ENCODE results near the gene SIN3A. TPM values are rescaled to one million over a fixed set of nuclear protein-coding genes. Genes with fewer than 3 reads are reported as not detected.

Gene SIN3A
- total RNA-seq, 2 experiments from 2014 or later, result 87.4 to 92.0 TPM

GRCh38 chr15:75456710-75457109 lies 5.2 kb upstream of the SIN3A start:
- ChIA-PET POLR2A (interaction anchor here (7.3 kb wide), 1 partner anchor 87 kb away, joined by 83 read pairs; the partner anchor contains the start of gene MAN2C1), CTCF (interaction anchor here (1.1 to 4.8 kb wide), 2 partner anchors 10 to 89 kb away, joined by 3 to 37 read pairs; partner anchors contain the start of gene MAN2C1)
- H3K9me3 Mint-ChIP-seq (ENCODE audit: low read depth), result no peaks in the 10 kb centered on the region
- no peaks in the 10 kb centered on the region for H3K27me3 Mint-ChIP-seq
- intact Hi-C loops (cut with DNase I, micrococcal nuclease), result loop anchor here in 1 of 2 experiments (10.0 kb wide), 1 partner anchor 1538 kb away; the partner anchor contains the start of gene PSTPIP1
- peak overlapping the region; percentile 83 for H3K27ac Mint-ChIP-seq
- ATAC-seq (no peak), DNase-seq (no peak)
- peaks cover 7% of the 10 kb centered on the region for H3K4me1 Mint-ChIP-seq
- peak overlapping the region; percentile 99 for H3K4me3 Mint-ChIP-seq
- H3K36me3 Mint-ChIP-seq (ENCODE audit: low read depth), result peaks cover 2% of the 10 kb centered on the region

GRCh38 chr15:75455982-75456531 lies 4.6 kb upstream of the SIN3A start:
- Mint-ChIP-seq H3K9me3 (ENCODE audit: low read depth) (no peaks in the 10 kb centered on the region), H3K4me1 (peaks cover 7% of the 10 kb centered on the region), H3K36me3 (ENCODE audit: low read depth) (peaks cover 2% of the 10 kb centered on the region), H3K27me3 (no peaks in the 10 kb centered on the region), H3K27ac (peak overlapping the region; percentile 83), H3K4me3 (peak overlapping the region; percentile 99)
- intact Hi-C loops (cut with DNase I, micrococcal nuclease), result loop anchor here (1.0 to 10.0 kb wide), 6 partner anchors 169 to 1965 kb away; partner anchors contain the start of genes ARID3B (in 1 of the 2), CLK3 (in 1 of the 2), HMG20A (in 1 of the 2) and PEAK1 (in 1 of the 2)
- DNase-seq (peak; percentile 78), ATAC-seq (no peak)
- ChIA-PET POLR2A (interaction anchor here (0.7 to 7.3 kb wide), 7 partner anchors 10 to 255 kb away, joined by 3 to 83 read pairs (median 4); partner anchors contain the start of genes IMP3 and MAN2C1), CTCF (interaction anchor here (0.6 to 4.8 kb wide), 8 partner anchors 9 to 730 kb away, joined by 3 to 37 read pairs (median 4); partner anchors contain the start of genes MAN2C1, SNUPN and SNX33)

GRCh38 chr15:75455424-75455981 lies 4.0 kb upstream of the SIN3A start:
- peaks cover 8% of the 10 kb centered on the region for H3K4me1 Mint-ChIP-seq
- intact Hi-C loops (cut with DNase I, micrococcal nuclease), result loop anchor here (1.0 to 10.0 kb wide), 6 partner anchors 170 to 1965 kb away; partner anchors contain the start of genes ARID3B (in 1 of the 2), CLK3 (in 1 of the 2), HMG20A (in 1 of the 2) and PEAK1 (in 1 of the 2)
- peak overlapping the region; percentile 83 for H3K27ac Mint-ChIP-seq
- ChIA-PET CTCF (interaction anchor here (0.6 to 4.8 kb wide), 8 partner anchors 10 to 730 kb away, joined by 3 to 37 read pairs (median 4); partner anchors contain the start of genes MAN2C1, SNUPN and SNX33), POLR2A (interaction anchor here (0.6 to 7.3 kb wide), 9 partner anchors 9 to 254 kb away, joined by 3 to 83 read pairs (median 3); partner anchors contain the start of genes IMP3 and MAN2C1)
- DNase-seq (peak; percentile 95), ATAC-seq (no peak)
- H3K27me3 Mint-ChIP-seq, result no peaks in the 10 kb centered on the region
- H3K36me3 Mint-ChIP-seq (ENCODE audit: low read depth), result peaks cover 2% of the 10 kb centered on the region
- H3K4me3 Mint-ChIP-seq, result peak overlapping the region; percentile 99
- H3K9me3 Mint-ChIP-seq (ENCODE audit: low read depth), result no peaks in the 10 kb centered on the region

- intact Hi-C loops (cut with DNase I, micrococcal nuclease), result loop anchor here (1.0 to 10.0 kb wide), 21 partner anchors 47 to 1966 kb away; partner anchors contain the start of genes CLK3 (in 2 of the 2), IMP3 (in 2 of the 2), PTPN9 (in 2 of the 2) and ARID3B (in 1 of the 2)
- H3K4me1 Mint-ChIP-seq, result peaks cover 14% of the 10 kb centered on the region
- H3K9me3 Mint-ChIP-seq (ENCODE audit: low read depth), result no peaks in the 10 kb centered on the region
- peaks cover 2% of the 10 kb centered on the region for H3K36me3 Mint-ChIP-seq (ENCODE audit: low read depth)
- ChIA-PET CTCF (interaction anchor here (0.5 to 4.8 kb wide), 11 partner anchors 9 to 936 kb away, joined by 3 to 37 read pairs (median 4); partner anchors contain the start of genes IMP3, MAN2C1 and SNUPN), POLR2A (interaction anchor here (0.5 to 7.3 kb wide), 20 partner anchors 8 to 912 kb away, joined by 3 to 83 read pairs (median 3); partner anchors contain the start of genes IMP3, MAN2C1 and SNUPN)
- DNase-seq, result peak; percentile 91
- peak overlapping the region; percentile 83 for H3K27ac Mint-ChIP-seq
- H3K27me3 Mint-ChIP-seq, result no peaks in the 10 kb centered on the region
- ATAC-seq, result no peak
- peak overlapping the region; percentile 99 for H3K4me3 Mint-ChIP-seq
Measured at GRCh38 chr15:75454471-75455378, 3.2 kb upstream of the SIN3A start.

- H3K4me1 Mint-ChIP-seq, result peaks cover 18% of the 10 kb centered on the region
- H3K36me3 Mint-ChIP-seq (ENCODE audit: low read depth), result peaks cover 2% of the 10 kb centered on the region
- H3K9me3 Mint-ChIP-seq (ENCODE audit: low read depth), result no peaks in the 10 kb centered on the region
- DNase-seq, result peak; percentile 98
- H3K4me3 Mint-ChIP-seq, result peak overlapping the region; percentile 99
- CTCF ChIA-PET, result interaction anchor here (0.6 to 4.8 kb wide), 7 partner anchors 13 to 937 kb away, joined by 3 to 37 read pairs (median 4); partner anchors contain the start of genes IMP3, MAN2C1 and SNUPN
- intact Hi-C loops (cut with DNase I, micrococcal nuclease), result loop anchor here (1.0 to 10.0 kb wide), 22 partner anchors 47 to 1967 kb away; partner anchors contain the start of genes CLK3 (in 2 of the 2), IMP3 (in 2 of the 2), MAN2C1 (in 2 of the 2) and PTPN9 (in 2 of the 2)
- POLR2A ChIA-PET, result interaction anchor here (0.5 to 7.3 kb wide), 20 partner anchors 10 to 911 kb away, joined by 3 to 83 read pairs (median 3); partner anchors contain the start of genes IMP3, MAN2C1 and SNUPN
- H3K27ac Mint-ChIP-seq, result peak overlapping the region; percentile 96
- peak; percentile 40 for ATAC-seq
- no peaks in the 10 kb centered on the region for H3K27me3 Mint-ChIP-seq
Measured at GRCh38 chr15:75453703-75454470, 2.4 kb upstream of the SIN3A start.

GRCh38 chr15:75452865-75453702 lies 1.6 kb upstream of the SIN3A start:
- no peaks in the 10 kb centered on the region for H3K9me3 Mint-ChIP-seq (ENCODE audit: low read depth)
- H3K4me3 Mint-ChIP-seq, result peak overlapping the region; percentile 99
- POLR2A ChIA-PET, result interaction anchor here (0.6 to 7.3 kb wide), 12 partner anchors 10 to 1957 kb away, joined by 3 to 83 read pairs (median 4); partner anchors contain the start of genes IMP3, MAN2C1, SNUPN and SNX33
- peak overlapping the region; percentile 96 for H3K27ac Mint-ChIP-seq
- no peaks in the 10 kb centered on the region for H3K27me3 Mint-ChIP-seq
- H3K4me1 Mint-ChIP-seq, result peaks cover 24% of the 10 kb centered on the region
- ATAC-seq, result peak; percentile 0
- intact Hi-C loops (cut with DNase I, micrococcal nuclease), result loop anchor here (2.0 to 10.0 kb wide), 12 partner anchors 46 to 1821 kb away; partner anchors contain the start of genes C15orf39 (in 1 of the 2), MAN2C1 (in 1 of the 2), NPTN (in 1 of the 2) and PML (in 1 of the 2)
- DNase-seq, result peak; percentile 87
- H3K36me3 Mint-ChIP-seq (ENCODE audit: low read depth), result peaks cover 2% of the 10 kb centered on the region
- CTCF ChIA-PET, result interaction anchor here (0.6 to 4.8 kb wide), 6 partner anchors 56 to 829 kb away, joined by 3 to 37 read pairs (median 4); partner anchors contain the start of genes IMP3, MAN2C1 and SNUPN

GRCh38 chr15:75452364-75452864 lies 924 bp upstream of the SIN3A start:
- H3K27ac Mint-ChIP-seq, result peak overlapping the region; percentile 96
- intact Hi-C loops (cut with DNase I, micrococcal nuclease), result loop anchor here (2.0 to 10.0 kb wide), 12 partner anchors 45 to 1820 kb away; partner anchors contain the start of genes C15orf39 (in 1 of the 2), MAN2C1 (in 1 of the 2), NPTN (in 1 of the 2) and PML (in 1 of the 2)
- H3K9me3 Mint-ChIP-seq (ENCODE audit: low read depth), result no peaks in the 10 kb centered on the region
- POLR2A ChIA-PET, result interaction anchor here (0.6 to 7.3 kb wide), 12 partner anchors 13 to 1957 kb away, joined by 3 to 83 read pairs (median 5); partner anchors contain the start of genes IMP3, MAN2C1, SNUPN and SNX33
- peak; percentile 17 for ATAC-seq
- CTCF ChIA-PET, result interaction anchor here (0.6 to 4.8 kb wide), 9 partner anchors 11 to 828 kb away, joined by 3 to 37 read pairs (median 4); partner anchors contain the start of genes IMP3, MAN2C1 and SNUPN
- peak overlapping the region; percentile 99 for H3K4me3 Mint-ChIP-seq
- H3K36me3 Mint-ChIP-seq (ENCODE audit: low read depth), result peaks cover 4% of the 10 kb centered on the region
- no peaks in the 10 kb centered on the region for H3K27me3 Mint-ChIP-seq
- peaks cover 30% of the 10 kb centered on the region for H3K4me1 Mint-ChIP-seq
- DNase-seq, result peak; percentile 90

GRCh38 chr15:75451202-75451673 lies 252 bp downstream of the SIN3A start:
- Mint-ChIP-seq H3K27me3 (no peaks in the 10 kb centered on the region), H3K27ac (peak overlapping the region; percentile 77), H3K4me1 (peaks cover 37% of the 10 kb centered on the region), H3K36me3 (ENCODE audit: low read depth) (peaks cover 11% of the 10 kb centered on the region), H3K4me3 (peak overlapping the region; percentile 99), H3K9me3 (ENCODE audit: low read depth) (no peaks in the 10 kb centered on the region)
- POLR2A ChIA-PET, result interaction anchor here (1.3 to 7.3 kb wide), 6 partner anchors 10 to 288 kb away, joined by 5 to 83 read pairs (median 10); partner anchors contain the start of genes IMP3, MAN2C1 and SNUPN
- CTCF ChIA-PET, result interaction anchor here (0.6 to 2.7 kb wide), 7 partner anchors 10 to 968 kb away, joined by 3 to 12 read pairs (median 3); partner anchors contain the start of genes MAN2C1 and SNUPN
- intact Hi-C loops (cut with DNase I, micrococcal nuclease), result loop anchor here (1.0 to 10.0 kb wide), 17 partner anchors 44 to 1819 kb away; partner anchors contain the start of genes PPCDC (in 2 of the 2), C15orf39 (in 1 of the 2), CSK (in 1 of the 2) and NPTN (in 1 of the 2)
- ATAC-seq, result no peak
- DNase-seq, result no peak
